ENCODE results near the gene P4HA2. TPM values are rescaled to one million over a fixed set of nuclear protein-coding genes. Genes with fewer than 3 reads are reported as not detected.

The P4HA2 gene
- total and polyA plus RNA-seq, 2 experiments from 2014 or later, result 5.9 to 8.0 TPM

GRCh38 chr5:132220491-132220890, 7.2 kb downstream of the P4HA2 start:
- no peaks in the 10 kb centered on the region for H3K27me3 ChIP-seq (ENCODE audit: insufficient read depth)
- no peak overlapping the region for H3K27ac ChIP-seq (ENCODE audit: low read depth)
- ATAC-seq (no peak), DNase-seq (ENCODE audit: low spot score) (no peak)
- no peaks in the 10 kb centered on the region for H4K20me1 ChIP-seq (replicated peaks; ENCODE audit: insufficient read depth)
- H3K36me3 Mint-ChIP-seq (ENCODE audit: low read depth), result no peaks in the 10 kb centered on the region
- H3K4me1 Mint-ChIP-seq, result peaks cover 6% of the 10 kb centered on the region
- no peak overlapping the region for H3K27ac Mint-ChIP-seq
- no peaks in the 10 kb centered on the region for H3K9me2 ChIP-seq (ENCODE audit: insufficient read depth)
- no peak overlapping the region for H2AFZ ChIP-seq
- TF ChIP-seq CREB1 (CRISPR knock-in tag; IDR thresholded peaks at IDR 0.05; ENCODE audit: low read depth) (no peak), JUNB (IDR thresholded peaks at IDR 0.05; ENCODE audit: unreplicated experiment) (no peak), NANOG (IDR thresholded peaks at IDR 0.05; ENCODE audit: borderline replicate concordance) (no peak), REST (IDR thresholded peaks at IDR 0.05; ENCODE audit: unreplicated experiment) (no peak), EZH2 (IDR thresholded peaks at IDR 0.05; ENCODE audit: low read depth, unreplicated experiment) (no peak), POLR2AphosphoS5 (IDR thresholded peaks at IDR 0.05; ENCODE audit: low read depth) (no peak), ZNF114 (CRISPR knock-in tag; IDR thresholded peaks at IDR 0.05) (no peak), STAT1 (IDR thresholded peaks at IDR 0.05; ENCODE audit: unreplicated experiment) (no peak), ZNF462 (CRISPR knock-in tag; IDR thresholded peaks at IDR 0.05) (no peak), EZH2phosphoT487 (IDR thresholded peaks at IDR 0.05; ENCODE audit: unreplicated experiment) (no peak), ZNF331 (CRISPR knock-in tag; IDR thresholded peaks at IDR 0.05; ENCODE audit: low read depth) (no peak)
- TF ChIP-seq, protein P1, sequence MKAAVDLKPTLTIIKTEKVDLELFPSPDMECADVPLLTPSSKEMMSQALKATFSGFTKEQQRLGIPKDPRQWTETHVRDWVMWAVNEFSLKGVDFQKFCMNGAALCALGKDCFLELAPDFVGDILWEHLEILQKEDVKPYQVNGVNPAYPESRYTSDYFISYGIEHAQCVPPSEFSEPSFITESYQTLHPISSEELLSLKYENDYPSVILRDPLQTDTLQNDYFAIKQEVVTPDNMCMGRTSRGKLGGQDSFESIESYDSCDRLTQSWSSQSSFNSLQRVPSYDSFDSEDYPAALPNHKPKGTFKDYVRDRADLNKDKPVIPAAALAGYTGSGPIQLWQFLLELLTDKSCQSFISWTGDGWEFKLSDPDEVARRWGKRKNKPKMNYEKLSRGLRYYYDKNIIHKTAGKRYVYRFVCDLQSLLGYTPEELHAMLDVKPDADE (IDR thresholded peaks at IDR 0.05), result no peak
- TF ChIP-seq, protein P2, sequence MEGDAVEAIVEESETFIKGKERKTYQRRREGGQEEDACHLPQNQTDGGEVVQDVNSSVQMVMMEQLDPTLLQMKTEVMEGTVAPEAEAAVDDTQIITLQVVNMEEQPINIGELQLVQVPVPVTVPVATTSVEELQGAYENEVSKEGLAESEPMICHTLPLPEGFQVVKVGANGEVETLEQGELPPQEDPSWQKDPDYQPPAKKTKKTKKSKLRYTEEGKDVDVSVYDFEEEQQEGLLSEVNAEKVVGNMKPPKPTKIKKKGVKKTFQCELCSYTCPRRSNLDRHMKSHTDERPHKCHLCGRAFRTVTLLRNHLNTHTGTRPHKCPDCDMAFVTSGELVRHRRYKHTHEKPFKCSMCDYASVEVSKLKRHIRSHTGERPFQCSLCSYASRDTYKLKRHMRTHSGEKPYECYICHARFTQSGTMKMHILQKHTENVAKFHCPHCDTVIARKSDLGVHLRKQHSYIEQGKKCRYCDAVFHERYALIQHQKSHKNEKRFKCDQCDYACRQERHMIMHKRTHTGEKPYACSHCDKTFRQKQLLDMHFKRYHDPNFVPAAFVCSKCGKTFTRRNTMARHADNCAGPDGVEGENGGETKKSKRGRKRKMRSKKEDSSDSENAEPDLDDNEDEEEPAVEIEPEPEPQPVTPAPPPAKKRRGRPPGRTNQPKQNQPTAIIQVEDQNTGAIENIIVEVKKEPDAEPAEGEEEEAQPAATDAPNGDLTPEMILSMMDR (conservative IDR thresholded peaks at IDR 0.05; ENCODE audit: low read depth in 2 of 2), result no peak
- H3K4me2 ChIP-seq, result no peak overlapping the region
- no peak overlapping the region for H3K4me3 Mint-ChIP-seq
- H3K9me3 Mint-ChIP-seq, result no peaks in the 10 kb centered on the region
- no peaks in the 10 kb centered on the region for H3K4me1 ChIP-seq (ENCODE audit: insufficient read depth)
- no peak overlapping the region for H3K4me3 ChIP-seq
- no peaks in the 10 kb centered on the region for H3K79me2 ChIP-seq (replicated peaks; ENCODE audit: insufficient read depth)
- no peaks in the 10 kb centered on the region for H3K36me3 ChIP-seq (ENCODE audit: insufficient read depth)
- no peaks in the 10 kb centered on the region for H3F3A ChIP-seq (replicated peaks; ENCODE audit: low read depth)
- peaks cover 5% of the 10 kb centered on the region for H3K27me3 Mint-ChIP-seq (ENCODE audit: insufficient read depth, low read depth, poor library complexity)

Measured in GM23338 (cell line).